ENCODE results near the gene CDH4.

Gene CDH4

DNA sequence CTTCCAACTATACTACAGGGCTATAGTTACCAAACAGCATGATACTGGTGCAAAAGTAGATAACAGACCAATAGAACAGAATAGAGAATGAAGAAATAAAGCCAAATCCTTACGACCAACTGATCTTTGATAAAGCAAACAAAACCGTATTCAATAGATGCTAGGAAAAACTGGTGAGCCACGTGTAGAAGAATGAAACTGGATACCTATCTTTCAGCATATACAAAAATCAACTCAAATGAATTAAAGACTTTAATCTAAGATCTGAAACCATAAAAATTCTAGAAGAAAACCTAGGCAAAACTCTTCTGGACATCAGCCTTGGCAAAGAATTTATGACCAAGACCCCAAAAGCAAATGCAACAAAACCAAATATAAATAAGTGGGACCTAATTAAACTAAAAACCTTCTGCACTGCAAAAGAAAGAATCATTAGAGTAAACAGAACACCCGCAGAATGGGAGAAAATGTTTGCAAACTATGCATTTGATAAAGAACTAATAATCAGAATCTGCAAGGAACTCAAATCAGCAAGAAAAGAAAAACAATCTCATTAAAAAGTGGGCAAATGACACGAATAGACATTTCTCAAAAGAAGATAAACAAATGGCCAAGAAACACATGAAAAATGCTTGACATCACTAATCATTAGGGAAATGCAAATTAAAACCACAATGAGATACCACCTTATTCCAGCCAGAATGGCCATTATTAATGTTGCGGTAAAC, 703.8 kb downstream of the CDH4 start:
- Histone ChIP-seq H3K27me3 (ENCODE audit: control insufficient read depth in 2 of 2, insufficient read depth in 2 of 2, low read length in 2 of 2) (no peaks in the 10 kb centered on the region), H3K4me1 (ENCODE audit: control insufficient read depth in 2 of 2, insufficient read depth in 2 of 2, low read length in 2 of 2) (no peaks in the 10 kb centered on the region), H3K9me3 (ENCODE audit: control insufficient read depth in 2 of 2, low read length in 2 of 2) (no peaks in the 10 kb centered on the region), H3K9ac (ENCODE audit: low read depth in 1 of 2, low read length in 2 of 2) (no peak overlapping the region), H3K27ac (ENCODE audit: low read depth in 2 of 2, low read length in 2 of 2) (no peak overlapping the region), H3K36me3 (ENCODE audit: control insufficient read depth in 2 of 2, insufficient read depth in 2 of 2, low read length in 2 of 2) (no peaks in the 10 kb centered on the region), H3K4me3 (ENCODE audit: low read length in 2 of 2) (no peak overlapping the region)

DNA sequence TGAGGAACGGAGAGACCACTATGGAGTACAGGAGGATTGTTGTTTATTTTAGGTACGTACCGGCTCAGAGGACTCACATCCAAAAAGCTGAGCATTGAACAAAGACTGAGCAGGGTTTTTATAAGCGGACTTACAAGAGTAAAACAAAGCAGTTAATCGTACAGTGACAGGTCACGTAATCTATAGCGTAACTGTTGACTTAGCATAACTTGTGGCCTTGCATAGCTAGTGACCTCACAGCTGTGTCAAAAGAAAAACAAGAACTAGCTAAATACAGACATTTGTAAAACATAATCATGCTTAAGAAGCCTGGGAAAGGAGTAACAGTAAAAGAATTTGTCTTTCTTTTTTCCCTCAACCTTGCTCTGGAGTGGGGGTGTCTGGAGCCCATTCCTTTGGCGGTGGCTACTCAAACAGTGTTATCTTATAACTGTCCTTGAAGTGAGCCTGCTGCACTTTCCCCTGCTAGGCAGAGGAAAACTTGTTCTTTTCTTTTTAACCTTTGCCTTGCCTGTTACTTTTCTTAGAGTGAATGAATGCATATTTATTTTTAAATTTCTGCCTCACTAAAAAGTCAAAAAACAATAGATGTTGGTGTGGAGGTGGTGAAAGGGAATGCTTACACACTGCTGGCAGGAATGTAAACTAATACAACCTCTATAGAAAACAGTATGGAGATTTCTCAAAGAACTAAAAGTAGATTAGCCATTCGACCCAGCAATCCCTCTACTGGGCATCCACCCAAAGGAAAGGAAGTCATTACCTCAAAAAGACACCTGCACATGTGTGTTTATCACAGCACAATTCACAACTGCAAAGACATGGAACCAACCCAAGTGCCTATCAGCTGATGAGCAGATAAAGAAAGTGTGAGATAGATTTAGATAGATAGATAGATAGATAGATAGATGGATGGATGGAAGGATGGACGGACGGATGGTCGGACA, 704.6 kb downstream of the CDH4 start:
- H3K4me1 ChIP-seq (ENCODE audit: control insufficient read depth in 2 of 2, insufficient read depth in 2 of 2, low read length in 2 of 2), result no peaks in the 10 kb centered on the region
- no peak overlapping the region for H3K27ac ChIP-seq (ENCODE audit: low read depth in 2 of 2, low read length in 2 of 2)
- H3K27me3 ChIP-seq (ENCODE audit: control insufficient read depth in 2 of 2, insufficient read depth in 2 of 2, low read length in 2 of 2), result no peaks in the 10 kb centered on the region
- H3K36me3 ChIP-seq (ENCODE audit: control insufficient read depth in 2 of 2, insufficient read depth in 2 of 2, low read length in 2 of 2), result no peaks in the 10 kb centered on the region
- H3K9me3 ChIP-seq (ENCODE audit: control insufficient read depth in 2 of 2, low read length in 2 of 2), result no peaks in the 10 kb centered on the region
- no peak overlapping the region for H3K4me3 ChIP-seq (ENCODE audit: low read length in 2 of 2)
- no peak overlapping the region for H3K9ac ChIP-seq (ENCODE audit: low read depth in 1 of 2, low read length in 2 of 2)

DNA sequence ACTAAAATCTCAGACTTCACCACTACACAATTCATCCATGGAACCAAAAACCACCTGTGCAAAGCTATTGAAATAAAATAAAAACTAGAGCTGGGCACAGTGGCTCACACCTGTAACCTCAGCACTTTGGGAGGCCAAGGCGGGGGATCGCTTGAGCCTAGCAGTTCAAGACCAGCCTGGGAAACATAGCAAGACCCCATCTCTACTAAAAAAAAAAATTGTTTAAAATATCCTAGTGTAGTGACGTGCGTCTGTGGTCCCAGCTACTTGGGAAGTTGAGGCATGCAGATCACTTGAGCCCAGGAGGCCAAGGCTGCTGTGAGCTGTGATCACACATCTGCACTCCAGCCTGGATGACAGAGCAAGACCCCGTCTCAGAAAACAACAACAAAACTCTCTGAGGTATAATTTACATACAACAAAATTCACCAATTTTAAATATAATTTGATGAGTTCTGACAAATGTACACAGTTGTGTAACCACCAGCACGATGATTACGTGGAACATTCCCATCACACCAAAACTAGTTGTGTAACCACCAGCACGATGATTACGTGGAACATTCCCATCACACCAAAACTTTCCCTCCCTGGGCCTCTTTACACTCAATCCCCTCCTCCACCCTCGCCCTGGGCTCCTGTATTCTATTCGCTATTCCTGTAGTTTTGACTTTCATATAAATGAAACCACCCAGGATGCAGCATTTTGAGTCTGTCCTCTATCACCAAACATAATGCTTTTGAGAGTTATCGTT, 706.1 kb downstream of the CDH4 start:
- Histone ChIP-seq H3K27me3 (ENCODE audit: control insufficient read depth in 2 of 2, insufficient read depth in 2 of 2, low read length in 2 of 2) (no peaks in the 10 kb centered on the region), H3K9me3 (ENCODE audit: control insufficient read depth in 2 of 2, low read length in 2 of 2) (no peaks in the 10 kb centered on the region), H3K27ac (ENCODE audit: low read depth in 2 of 2, low read length in 2 of 2) (no peak overlapping the region), H3K9ac (ENCODE audit: low read depth in 1 of 2, low read length in 2 of 2) (no peak overlapping the region), H3K4me3 (ENCODE audit: low read length in 2 of 2) (no peak overlapping the region), H3K36me3 (ENCODE audit: control insufficient read depth in 2 of 2, insufficient read depth in 2 of 2, low read length in 2 of 2) (no peaks in the 10 kb centered on the region), H3K4me1 (ENCODE audit: control insufficient read depth in 2 of 2, insufficient read depth in 2 of 2, low read length in 2 of 2) (no peaks in the 10 kb centered on the region)

DNA sequence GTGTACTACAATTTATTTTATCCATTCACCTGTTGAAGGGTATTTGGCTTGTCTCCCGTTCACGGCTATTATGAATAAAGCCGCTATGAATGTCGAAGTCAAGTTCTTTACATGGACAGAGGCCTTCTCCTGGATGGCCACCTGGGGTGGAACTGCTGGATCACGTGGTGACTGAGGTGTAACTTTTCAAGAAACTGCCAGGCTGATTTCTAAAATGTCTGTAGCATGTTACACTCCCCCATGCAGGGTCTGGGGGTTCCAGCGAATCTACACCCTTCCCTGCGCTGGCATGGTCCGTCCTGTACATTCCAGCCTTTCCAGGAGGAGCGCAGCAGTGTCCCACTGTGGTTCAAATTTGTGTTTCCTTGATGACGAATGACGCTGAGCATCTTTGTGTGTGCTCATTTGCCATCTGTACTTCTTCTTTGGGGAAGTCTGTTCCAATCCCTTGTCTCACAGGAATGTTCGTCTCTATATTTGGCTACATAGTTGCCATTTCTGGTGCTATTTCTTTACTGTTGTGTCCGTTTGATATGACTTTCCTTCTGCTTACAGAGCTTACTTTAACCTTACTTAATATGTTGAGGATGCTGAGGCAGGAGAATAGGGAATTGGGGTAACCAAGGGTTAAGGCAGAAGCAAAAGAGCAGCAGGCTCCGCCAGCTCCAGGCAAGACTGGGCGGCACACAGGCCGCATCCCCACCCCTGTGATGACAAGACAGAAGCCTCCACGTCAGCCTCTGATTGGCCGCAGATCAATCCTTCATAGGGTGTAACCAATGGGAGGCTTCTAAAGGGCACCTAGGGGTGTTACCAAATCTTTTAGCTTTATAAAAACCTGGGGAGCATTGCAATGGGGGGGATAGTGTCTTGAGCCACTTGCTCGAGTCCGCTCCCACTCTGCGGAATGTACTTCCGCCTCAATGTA, 707.0 kb downstream of the CDH4 start:
- Histone ChIP-seq H3K9me3 (ENCODE audit: control insufficient read depth in 2 of 2, low read length in 2 of 2) (no peaks in the 10 kb centered on the region), H3K9ac (ENCODE audit: low read depth in 1 of 2, low read length in 2 of 2) (no peak overlapping the region), H3K36me3 (ENCODE audit: control insufficient read depth in 2 of 2, insufficient read depth in 2 of 2, low read length in 2 of 2) (no peaks in the 10 kb centered on the region), H3K4me1 (ENCODE audit: control insufficient read depth in 2 of 2, insufficient read depth in 2 of 2, low read length in 2 of 2) (no peaks in the 10 kb centered on the region), H3K27me3 (ENCODE audit: control insufficient read depth in 2 of 2, insufficient read depth in 2 of 2, low read length in 2 of 2) (no peaks in the 10 kb centered on the region), H3K4me3 (ENCODE audit: low read length in 2 of 2) (no peak overlapping the region), H3K27ac (ENCODE audit: low read depth in 2 of 2, low read length in 2 of 2) (no peak overlapping the region)

DNA sequence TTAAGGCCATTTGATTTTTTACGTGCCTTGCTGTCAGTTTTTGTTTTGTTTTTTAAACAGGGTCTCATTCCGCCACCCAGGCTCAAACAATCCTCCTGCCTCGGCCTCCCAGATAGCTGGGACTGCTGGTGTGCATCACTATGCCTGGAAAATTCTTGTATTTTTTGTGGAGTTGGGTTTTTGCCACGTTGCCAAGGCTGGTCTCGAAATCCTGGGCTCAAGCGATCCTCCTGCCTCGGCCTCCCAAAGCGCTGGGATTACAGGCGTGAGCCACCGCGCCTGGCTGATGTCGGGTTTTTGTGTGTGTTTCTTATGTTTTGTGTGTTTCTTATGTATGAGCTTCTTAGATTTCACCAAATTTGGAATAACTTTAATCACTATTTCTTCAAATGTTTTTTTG, 708.8 kb downstream of the CDH4 start:
- no peak overlapping the region for H3K9ac ChIP-seq (ENCODE audit: low read depth in 1 of 2, low read length in 2 of 2)
- no peak overlapping the region for H3K27ac ChIP-seq (ENCODE audit: low read depth in 2 of 2, low read length in 2 of 2)
- peaks cover 3 to 8% of the 10 kb centered on the region in 2 donors for H3K27me3 ChIP-seq (ENCODE audit: control insufficient read depth in 2 of 2, insufficient read depth in 2 of 2, low read length in 2 of 2)
- no peak overlapping the region for H3K4me3 ChIP-seq (ENCODE audit: low read length in 2 of 2)
- no peaks in the 10 kb centered on the region for H3K36me3 ChIP-seq (ENCODE audit: control insufficient read depth in 2 of 2, insufficient read depth in 2 of 2, low read length in 2 of 2)
- no peaks in the 10 kb centered on the region for H3K4me1 ChIP-seq (ENCODE audit: control insufficient read depth in 2 of 2, insufficient read depth in 2 of 2, low read length in 2 of 2)
- H3K9me3 ChIP-seq (ENCODE audit: control insufficient read depth in 2 of 2, low read length in 2 of 2), result no peaks in the 10 kb centered on the region

DNA sequence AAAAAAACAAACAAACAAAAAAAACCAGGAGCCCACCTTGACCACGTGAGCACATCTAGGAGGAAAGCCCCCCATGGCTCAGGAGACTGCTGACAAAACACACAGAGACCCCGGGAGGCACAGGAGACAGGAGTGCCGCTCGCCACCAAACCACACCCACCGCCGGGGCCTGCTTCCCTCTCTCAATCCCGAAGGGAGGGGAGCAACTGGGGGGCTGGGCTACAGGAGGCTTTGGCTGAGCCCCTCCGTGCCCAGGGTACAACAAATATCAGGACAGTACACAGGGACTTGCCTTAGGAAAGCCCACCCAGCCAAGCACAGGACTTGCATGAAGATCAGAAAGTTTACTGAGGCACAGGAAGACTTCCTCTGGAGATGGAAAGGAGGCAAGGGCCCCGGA, 711.1 kb downstream of the CDH4 start:
- H3K9me3 ChIP-seq (ENCODE audit: control insufficient read depth in 2 of 2, low read length in 2 of 2), result no peaks in the 10 kb centered on the region
- no peak overlapping the region for H3K27ac ChIP-seq (ENCODE audit: low read depth in 2 of 2, low read length in 2 of 2)
- H3K4me3 ChIP-seq (ENCODE audit: low read length in 2 of 2), result no peak overlapping the region
- H3K4me1 ChIP-seq (ENCODE audit: control insufficient read depth in 2 of 2, insufficient read depth in 2 of 2, low read length in 2 of 2), result no peaks in the 10 kb centered on the region
- no peak overlapping the region for H3K9ac ChIP-seq (ENCODE audit: low read depth in 1 of 2, low read length in 2 of 2)
- H3K27me3 ChIP-seq (ENCODE audit: control insufficient read depth in 2 of 2, insufficient read depth in 2 of 2, low read length in 2 of 2), result peaks cover 6 to 8% of the 10 kb centered on the region in 2 donors
- no peaks in the 10 kb centered on the region for H3K36me3 ChIP-seq (ENCODE audit: control insufficient read depth in 2 of 2, insufficient read depth in 2 of 2, low read length in 2 of 2)

DNA sequence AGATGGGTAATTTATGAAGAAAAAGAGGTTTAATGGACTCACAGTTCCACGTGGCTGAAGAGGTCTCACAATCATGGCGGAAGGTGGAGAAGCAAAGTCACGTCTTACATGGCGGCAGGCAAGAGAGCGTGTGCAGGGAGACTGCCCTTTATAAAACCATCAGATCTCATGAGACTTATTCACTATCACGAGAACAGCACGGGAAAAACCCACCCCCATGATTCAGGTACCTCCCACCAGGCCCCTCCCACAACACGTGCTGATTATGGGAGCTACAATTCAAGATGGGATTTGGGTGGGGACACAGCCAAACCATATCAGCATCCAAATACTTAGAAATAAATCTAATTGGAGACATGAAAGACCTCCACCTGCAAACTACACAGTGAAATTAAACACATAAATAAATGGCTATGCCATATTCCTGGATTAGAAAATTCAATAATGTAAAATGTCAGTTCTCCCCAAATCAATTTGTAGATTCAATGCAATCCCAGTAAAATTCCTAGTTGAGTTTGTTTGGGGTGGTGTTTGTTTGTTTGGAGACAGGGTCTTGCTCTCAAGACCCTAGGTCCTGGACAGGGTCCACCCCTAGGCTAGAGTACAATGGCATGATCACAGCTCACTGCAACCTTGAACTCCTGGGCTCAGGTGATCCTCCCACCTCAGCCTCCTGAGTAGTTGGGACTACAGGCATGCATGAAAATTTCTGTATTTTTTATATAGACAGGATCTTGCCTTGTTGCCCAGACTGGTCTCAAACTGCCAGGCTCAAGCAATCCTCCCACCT, 712.0 kb downstream of the CDH4 start:
- Histone ChIP-seq H3K36me3 (ENCODE audit: control insufficient read depth in 2 of 2, insufficient read depth in 2 of 2, low read length in 2 of 2) (no peaks in the 10 kb centered on the region), H3K9me3 (ENCODE audit: control insufficient read depth in 2 of 2, low read length in 2 of 2) (no peaks in the 10 kb centered on the region), H3K9ac (ENCODE audit: low read depth in 1 of 2, low read length in 2 of 2) (no peak overlapping the region), H3K27me3 (ENCODE audit: control insufficient read depth in 2 of 2, insufficient read depth in 2 of 2, low read length in 2 of 2) (peaks cover 6 to 8% of the 10 kb centered on the region in 2 donors), H3K27ac (ENCODE audit: low read depth in 2 of 2, low read length in 2 of 2) (no peak overlapping the region), H3K4me3 (ENCODE audit: low read length in 2 of 2) (no peak overlapping the region), H3K4me1 (ENCODE audit: control insufficient read depth in 2 of 2, insufficient read depth in 2 of 2, low read length in 2 of 2) (no peaks in the 10 kb centered on the region)

DNA sequence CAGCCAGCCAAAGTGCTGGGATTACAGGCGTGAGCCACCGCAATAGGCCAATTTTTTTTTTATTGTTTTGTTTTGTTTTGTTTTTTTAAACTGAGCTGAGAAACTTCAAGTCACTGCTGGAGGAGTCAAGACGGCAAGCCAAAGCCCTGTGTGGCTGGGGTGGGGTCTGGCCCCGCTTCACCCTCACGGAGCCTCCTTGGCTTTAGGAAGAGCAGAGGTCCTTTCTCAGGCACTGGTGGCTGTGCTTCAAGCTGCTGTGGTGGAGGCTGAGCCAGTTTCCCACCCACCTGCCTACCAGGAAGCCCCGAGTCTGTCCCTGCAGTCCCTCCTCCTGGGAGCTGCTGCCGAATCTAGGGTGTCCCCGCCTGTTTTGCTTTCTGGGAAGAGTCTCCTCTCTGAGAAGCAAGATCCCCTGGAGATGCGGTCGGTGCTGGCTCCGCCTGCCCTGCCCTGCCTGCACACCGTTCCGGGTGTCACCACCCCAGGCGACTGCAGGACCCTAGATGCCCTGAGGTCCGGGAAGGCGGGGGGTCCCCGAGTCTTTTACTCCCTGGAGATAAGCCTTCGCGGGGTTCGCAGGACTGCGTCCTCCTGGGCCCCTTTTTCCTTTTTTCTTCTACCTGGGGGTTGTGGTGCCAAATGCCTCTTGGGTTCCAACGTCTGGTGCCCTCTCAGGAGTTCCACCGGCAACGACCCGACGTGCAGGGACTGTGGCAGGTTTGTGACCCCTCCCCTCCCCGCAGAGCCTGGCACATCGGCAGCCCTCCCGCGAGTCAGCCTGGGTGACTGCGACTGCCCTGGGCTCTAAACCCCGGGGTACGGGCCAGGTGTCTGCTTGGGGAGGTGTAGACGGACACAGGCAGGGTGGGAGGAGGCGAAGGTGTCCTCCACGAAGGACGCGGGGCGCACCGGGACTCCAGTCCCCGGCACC, 712.9 kb downstream of the CDH4 start:
- Histone ChIP-seq H3K36me3 (ENCODE audit: control insufficient read depth in 2 of 2, insufficient read depth in 2 of 2, low read length in 2 of 2) (no peaks in the 10 kb centered on the region), H3K4me3 (ENCODE audit: low read length in 2 of 2) (no peak overlapping the region), H3K9ac (ENCODE audit: low read depth in 1 of 2, low read length in 2 of 2) (no peak overlapping the region), H3K27ac (ENCODE audit: low read depth in 2 of 2, low read length in 2 of 2) (no peak overlapping the region), H3K4me1 (ENCODE audit: control insufficient read depth in 2 of 2, insufficient read depth in 2 of 2, low read length in 2 of 2) (no peaks in the 10 kb centered on the region), H3K9me3 (ENCODE audit: control insufficient read depth in 2 of 2, low read length in 2 of 2) (no peaks in the 10 kb centered on the region), H3K27me3 (ENCODE audit: control insufficient read depth in 2 of 2, insufficient read depth in 2 of 2, low read length in 2 of 2) (peaks cover 6 to 8% of the 10 kb centered on the region in 2 donors)

Data from mucosa of rectum (tissue), 2 donors.